Activated CD8-positive, alpha-beta memory T cell treated with anti-CD3 and anti-CD28 coated beads, Interleukin-2, amount 50 U/mL, for 24 hours (primary cell): ENCODE data around the gene C6orf136.
A peak's percentile ranks its signal among the peaks of the same experiment; 100 is the strongest.

Source experiments
- DNase-seq: peaks from one replicate; pipeline ENCODE4 v3.0.0-alpha.2; 2020; ENCODE audit errors: extremely low read depth

C6orf136 gene

DNA sequence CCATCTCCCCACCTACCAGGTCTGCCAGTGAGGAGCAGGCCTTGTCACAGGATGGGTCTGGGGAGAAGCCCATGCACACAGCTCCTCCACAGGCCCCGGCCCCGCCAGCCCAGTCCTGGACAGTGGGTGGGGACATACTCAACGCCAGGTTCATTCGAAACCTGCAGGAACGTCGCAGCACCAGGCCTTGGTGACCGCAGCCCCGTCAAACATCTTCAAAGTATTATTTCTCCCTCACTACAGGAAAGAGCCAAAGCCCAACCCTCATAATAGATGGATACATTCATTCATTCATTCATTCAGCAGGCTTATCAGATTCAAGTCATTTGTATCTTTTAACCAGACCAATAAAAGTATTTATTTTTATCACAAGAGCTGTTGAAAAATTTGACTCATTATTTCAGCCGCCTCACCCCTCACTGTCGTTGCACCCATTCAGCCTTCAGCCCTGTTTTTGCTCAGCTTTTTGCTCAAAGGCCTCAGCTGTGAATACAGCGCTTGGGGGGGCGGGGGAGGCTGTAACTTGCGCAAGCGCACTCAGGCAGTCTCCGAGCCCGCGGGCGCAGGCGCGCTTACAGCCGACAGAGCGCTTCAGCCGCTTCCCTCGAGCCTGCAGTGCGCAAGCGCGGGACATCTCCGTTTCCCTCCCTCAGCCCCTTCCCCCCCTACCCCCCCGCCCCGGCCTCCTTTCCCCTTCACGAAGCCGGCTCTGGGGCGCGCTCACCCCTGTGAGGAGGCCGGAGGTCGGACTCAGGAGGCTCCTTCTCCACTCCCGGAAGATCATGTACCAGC is at the start of gene C6orf136:
C6orf136 (plus strand) TSS at position 684 of the 792 bp plus-strand sequence; CDS start at position 783, 99 bp downstream.
- DNase-seq = peak; percentile 79

DNA sequence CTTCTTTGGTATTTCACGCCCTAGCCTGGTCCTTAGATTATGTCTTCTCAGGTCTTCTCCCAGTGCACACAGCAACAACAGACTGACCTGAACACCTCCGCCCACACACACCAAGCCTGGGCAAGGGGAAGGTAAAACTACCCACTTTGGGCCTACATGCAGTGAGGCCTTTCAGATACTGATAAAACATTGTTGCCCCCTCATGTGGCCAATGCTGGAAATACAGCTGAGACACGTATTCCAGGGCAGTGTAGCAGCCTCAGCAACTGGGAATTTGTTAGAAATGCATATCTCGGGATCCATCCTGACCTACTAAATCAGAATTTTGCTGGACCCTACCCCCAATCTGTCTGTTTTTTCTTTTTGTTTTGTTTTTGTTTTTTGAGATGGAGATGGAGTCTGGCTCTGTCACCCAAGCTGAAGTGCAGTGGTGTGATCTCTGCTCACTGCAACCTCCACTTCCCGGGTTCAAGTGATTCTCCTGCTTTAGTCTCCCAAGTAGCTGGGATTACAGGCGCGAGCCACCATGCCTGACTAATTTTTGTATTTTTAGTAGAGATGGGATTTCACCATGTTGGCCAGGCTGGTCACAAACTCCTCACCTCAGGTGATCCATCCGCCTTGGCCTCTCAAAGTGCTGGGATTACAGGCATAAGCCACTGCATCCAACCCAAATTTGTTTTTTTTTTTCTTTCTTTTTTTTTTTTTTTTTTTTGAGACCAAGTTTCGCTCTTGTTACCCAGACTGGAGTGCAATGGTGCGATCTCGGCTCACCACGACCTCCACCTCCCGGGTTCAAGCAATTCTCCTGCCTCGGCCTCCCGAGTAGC is 49.4 kb upstream of the C6orf136 start:
- peak; percentile 63 for DNase-seq

DNA sequence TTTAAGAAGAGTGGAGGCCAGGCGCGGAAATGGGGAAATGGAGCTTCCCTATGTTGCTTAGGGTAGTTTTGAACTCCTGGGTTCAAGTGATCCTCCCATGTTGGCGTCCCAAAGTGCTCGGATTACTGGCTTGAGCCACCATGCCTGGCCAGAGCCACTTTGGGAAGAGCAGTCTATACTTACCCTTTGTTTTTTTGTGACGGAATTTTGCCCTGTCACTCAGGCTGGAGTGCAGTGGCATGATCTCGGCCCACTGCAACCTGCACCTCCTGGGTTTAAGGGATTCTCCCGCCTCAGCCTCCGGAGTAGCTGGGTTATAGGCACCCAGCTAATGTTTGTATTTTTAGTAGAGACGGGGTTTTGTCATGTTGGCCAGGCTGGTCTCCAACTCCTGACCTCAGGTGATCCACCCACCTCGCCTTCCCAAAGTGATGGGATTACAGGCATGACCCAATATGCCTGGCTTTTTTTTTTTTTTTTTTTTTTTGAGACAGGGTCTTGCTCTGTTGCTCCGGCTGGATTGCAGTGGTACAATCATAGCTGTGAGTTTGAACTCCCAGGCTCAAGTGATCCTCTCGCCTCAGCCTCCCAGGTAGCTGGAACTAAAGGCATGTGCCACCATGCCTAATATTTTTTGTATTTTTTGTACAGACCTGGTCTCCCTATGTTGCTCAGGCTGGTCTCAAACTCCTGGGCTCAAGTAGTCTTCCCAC is 47.9 kb upstream of the C6orf136 start:
- no peak for DNase-seq

GRCh38 chr6:30599625-30600324 is 47.2 kb upstream of the C6orf136 start:
- DNase-seq = no peak

GRCh38 chr6:30600451-30600961 is 46.4 kb upstream of the C6orf136 start:
- DNase-seq = no peak

GRCh38 chr6:30601436-30601814 is 45.5 kb upstream of the C6orf136 start:
- DNase-seq = no peak

- no peak for DNase-seq
These were observed 44.9 kb upstream of the C6orf136 start for GRCh38 chr6:30601815-30602641.

DNA sequence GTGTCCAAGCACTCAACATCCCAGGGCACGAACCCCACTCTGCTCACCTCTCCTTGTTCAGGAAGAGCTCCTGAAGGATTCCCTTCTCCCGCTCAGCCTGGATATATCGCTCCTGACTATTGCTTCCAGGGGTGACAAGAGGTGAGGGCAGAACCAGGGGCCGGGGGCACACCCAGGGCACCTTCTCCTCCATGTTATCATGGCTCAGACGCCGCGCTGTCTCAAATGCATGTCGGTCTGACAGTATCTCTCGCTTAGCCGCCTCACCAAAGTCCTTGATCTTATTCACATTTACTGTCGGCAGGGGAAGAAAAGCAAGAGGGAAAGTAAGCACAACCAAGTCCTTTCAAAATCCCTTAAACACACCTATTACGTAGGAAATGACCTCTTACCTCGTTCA is 43.0 kb upstream of the C6orf136 start:
- DNase-seq = no peak

DNA sequence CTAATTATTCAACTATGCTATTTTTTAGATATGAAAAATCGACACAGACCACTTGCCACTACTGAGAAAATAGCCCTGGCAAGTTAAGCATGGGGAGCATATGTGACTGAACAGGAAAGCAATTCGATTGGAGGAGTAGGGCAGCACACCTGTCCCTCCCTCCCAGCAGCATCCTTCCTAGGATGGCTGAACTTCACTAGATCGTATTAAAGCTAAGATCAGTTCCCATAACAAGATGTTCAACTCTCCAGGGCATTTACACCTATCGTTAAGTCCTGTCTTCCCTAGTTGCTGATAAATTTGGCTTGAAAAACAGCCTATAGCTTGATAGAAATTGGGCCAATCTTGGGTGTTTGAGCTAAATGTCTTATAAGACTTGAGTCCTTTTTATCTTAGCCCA is 36.9 kb upstream of the C6orf136 start:
- DNase-seq = no peak

DNA sequence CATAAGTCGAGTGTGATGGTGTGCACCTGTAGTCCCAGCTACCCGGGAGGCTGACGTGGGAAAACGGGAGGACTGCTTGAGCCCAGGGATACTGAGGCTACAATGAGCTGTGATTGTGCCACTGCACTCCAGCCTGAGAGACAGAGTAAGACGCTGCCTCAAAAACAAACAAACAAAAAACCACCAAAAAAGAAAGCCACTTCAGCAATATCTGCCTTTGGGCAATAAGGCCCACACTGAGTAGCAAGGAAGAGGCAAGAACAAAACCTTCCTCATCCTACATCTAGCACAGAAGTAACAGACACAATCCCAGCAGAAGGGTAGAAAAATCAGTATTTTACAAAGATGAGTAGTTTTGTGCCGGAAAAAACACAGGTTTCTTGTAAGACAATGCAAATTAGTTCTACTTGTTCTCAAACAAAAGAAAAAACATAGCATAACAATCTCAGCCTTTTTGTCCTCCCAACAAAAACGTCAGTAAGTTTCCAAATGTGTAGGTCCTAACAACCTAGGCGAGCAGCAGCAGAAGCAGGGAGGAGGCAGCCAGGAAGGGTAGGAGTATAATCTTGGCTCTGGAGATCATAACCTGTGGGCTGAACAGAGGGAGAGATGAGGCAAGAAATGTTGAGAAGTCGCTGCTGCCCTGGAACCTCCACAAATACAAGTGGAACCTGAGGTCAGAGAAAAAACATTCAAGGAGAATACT is 35.6 kb upstream of the C6orf136 start:
- DNase-seq = no peak

GRCh38 chr6:30611856-30612194 is 35.1 kb upstream of the C6orf136 start:
- no peak for DNase-seq

DNA sequence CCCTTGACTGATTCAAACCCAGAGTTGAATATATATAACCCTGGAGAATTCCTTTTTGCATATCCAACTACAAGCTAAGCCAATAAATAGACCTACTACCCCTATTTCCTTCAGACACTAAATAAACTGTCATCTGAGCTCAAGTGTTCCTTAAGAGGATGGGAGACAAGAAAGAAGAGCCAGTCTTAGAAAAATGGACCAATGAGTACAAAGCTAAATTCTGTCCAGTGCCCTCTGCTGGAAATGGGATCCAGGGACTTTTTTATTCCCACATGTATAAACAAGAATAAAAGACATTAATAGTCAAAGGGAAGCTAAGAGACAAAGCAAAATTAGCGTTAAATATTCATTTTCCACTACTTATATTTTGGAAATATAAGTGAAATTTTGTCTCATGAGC is 34.7 kb upstream of the C6orf136 start:
- DNase-seq = no peak

DNA sequence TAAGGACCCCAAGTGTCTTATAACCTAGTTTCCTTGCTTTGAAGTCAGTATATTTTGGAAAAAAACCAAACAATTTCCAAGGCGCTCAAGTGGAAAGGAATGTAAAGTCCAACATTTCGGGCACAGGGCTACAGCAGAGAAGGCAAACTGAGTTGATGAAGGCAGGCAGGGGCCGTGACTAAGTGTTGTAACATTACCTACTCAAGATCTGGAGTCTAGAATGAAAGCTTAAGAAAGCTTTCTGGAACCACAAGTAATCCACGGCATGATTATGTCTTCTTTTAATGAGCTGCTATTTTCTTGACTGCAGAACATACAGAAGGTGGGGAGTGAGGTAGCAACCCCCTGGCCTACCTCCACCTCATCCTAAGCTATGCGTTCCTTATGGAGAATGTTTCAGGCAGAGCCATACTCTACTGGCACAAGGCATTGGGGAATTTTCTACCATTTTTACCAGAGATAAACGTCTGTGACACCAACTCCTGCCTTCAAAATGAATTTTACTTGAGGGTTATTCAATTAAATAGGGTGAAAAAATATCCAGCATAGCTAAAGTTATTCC is 34.2 kb upstream of the C6orf136 start:
- no peak for DNase-seq

GRCh38 chr6:30613251-30614043 is 33.5 kb upstream of the C6orf136 start:
- no peak for DNase-seq

GRCh38 chr6:30614044-30614842 is 32.7 kb upstream of the C6orf136 start:
- no peak for DNase-seq

DNA sequence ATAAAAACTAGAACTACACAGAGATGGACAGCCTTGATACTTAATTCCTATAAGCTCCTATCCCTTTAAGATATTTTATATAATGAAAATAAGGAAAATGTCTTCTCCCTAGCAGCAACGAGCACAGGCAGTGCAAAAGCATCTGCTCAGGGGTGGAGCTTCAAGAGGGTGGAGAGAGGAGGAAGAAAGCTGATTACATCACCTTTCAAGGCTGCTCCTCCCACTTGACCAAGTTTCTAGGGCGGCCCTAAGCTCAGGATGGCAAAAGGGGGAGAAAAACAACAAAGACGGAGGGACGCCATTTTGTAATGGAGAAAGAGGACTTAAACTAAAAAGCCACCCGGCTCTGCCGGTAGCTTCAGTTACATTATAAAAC is 32.1 kb upstream of the C6orf136 start:
- DNase-seq = peak; percentile 72

DNA sequence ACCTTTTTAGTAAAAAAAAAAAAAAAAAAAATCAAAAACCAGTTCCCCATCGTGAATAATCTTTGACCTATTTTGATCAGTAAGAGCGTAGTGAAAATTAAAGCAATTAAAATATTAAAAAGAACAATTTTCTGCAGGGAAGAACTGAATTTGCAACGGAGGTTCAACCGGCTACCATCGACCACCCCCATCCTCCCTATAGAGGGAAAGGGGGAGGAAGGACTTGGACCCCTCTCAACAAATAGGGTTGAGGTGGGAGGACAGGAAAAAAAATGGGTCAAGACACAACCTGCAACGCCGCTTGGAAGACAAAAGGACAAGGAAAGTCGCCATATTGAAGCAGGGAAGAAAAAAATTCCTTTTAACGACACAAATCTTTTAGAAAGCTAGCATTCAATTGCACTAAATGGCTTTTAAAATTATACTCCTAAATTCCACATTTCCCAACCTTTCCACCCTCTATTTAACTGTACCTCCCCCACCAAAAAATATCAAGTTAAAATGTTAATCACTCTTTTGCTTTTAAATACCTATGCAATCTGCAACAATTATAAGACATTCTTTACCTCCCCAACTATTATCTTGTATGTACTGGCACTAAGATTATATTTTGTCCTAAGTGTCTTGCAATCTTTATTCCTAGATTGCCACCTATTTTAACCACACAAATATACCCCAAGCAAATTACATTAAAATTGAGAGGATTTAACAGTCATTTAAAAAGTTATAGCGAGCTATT is 31.5 kb upstream of the C6orf136 start:
- DNase-seq = no peak
